Endothelial cell of umbilical vein (primary cell): ENCODE data around the gene COBLL1. TPM values are rescaled to one million over a fixed set of nuclear protein-coding genes. Genes with fewer than 3 reads are reported as not detected.

Experiments
- BruUV-seq: library from RNA; stranded (reverse); fragments of 400-500 nt; replicated peaks from 2 replicates; lab custom pipeline; 2021; lab: Mats Ljungman, UMichigan
- CTCF ChIA-PET: fragments of 300-600, 350-600 bp; sonication (Branson Sonifier 250); formaldehyde crosslinking; loops from one replicate; lab custom pipeline; 2021; ENCODE audit warnings: antibody characterized with exemption, inconsistent platforms; lab: Charles Lee
- POLR2A ChIA-PET: fragments of 300-600, 350-600 bp; sonication (Branson Sonifier 250); formaldehyde crosslinking; loops from one replicate; lab custom pipeline; 2021; ENCODE audit warnings: antibody characterized with exemption, inconsistent platforms; lab: Charles Lee
- DNase-seq: peaks from one replicate; pipeline ENCODE4 v3.0.0-alpha.2; 2011; ENCODE audit warnings: low read depth, low spot score
- FAIRE-seq: peaks from 2 replicates; lab custom pipeline; 2011; peaks lifted over from hg19 to GRCh38; lab: Jason Lieb, UNC
- H2AFZ ChIP-seq: 2 replicates; pipeline ENCODE4 v1.6.0; 2012; ENCODE audit warnings: low read depth, low read length, control low read depth, inconsistent platforms
- H3K27ac ChIP-seq: 2 replicates; pipeline ENCODE4 v1.5.1; 2011; ENCODE audit warnings: low read depth, mild to moderate bottlenecking, control low read depth, low read length, moderate library complexity; ENCODE audit not compliant: insufficient read depth
- H3K27me3 ChIP-seq, 2 experiments: 2 replicates each; pipeline versions ENCODE4 v1.6.0 to v1.6.1; 2011; ENCODE audit warnings: low read length in 2 of 2, mixed read lengths in 1 of 2; ENCODE audit not compliant: control insufficient read depth in 2 of 2, insufficient read depth in 2 of 2
- H3K36me3 ChIP-seq, 2 experiments: 2 replicates in 1 of 2; 3 replicates in 1 of 2; pipeline ENCODE4 v1.5.1; 2011; ENCODE audit warnings: low read length in 2 of 2, mild to moderate bottlenecking in 1 of 2, moderate library complexity in 1 of 2; ENCODE audit not compliant: control insufficient read depth in 2 of 2, insufficient read depth in 2 of 2; ENCODE audit errors: extremely low read depth in 1 of 2
- H3K4me1 ChIP-seq: 3 replicates; pipeline ENCODE4 v1.5.1; 2011; ENCODE audit warnings: mild to moderate bottlenecking, low read length; ENCODE audit not compliant: control insufficient read depth, insufficient read depth; ENCODE audit errors: extremely low read depth
- H3K4me2 ChIP-seq: 2 replicates; pipeline ENCODE4 v1.6.1; 2011; ENCODE audit warnings: low read length, control low read depth, mixed read lengths; ENCODE audit not compliant: insufficient read depth
- H3K4me3 ChIP-seq, 3 experiments: fragments of 200-600 bp in 1 of 3; sonication (generic), shearing (Covaris generic) in 1 of 3; replicated peaks in 1 of 3; 2 replicates each; pipeline ENCODE4 v1.5.1; 2011 to 2016; ENCODE audit warnings: control low read depth in 3 of 3, low read length in 3 of 3, mild to moderate bottlenecking in 2 of 3, inconsistent platforms in 1 of 3, low read depth in 1 of 3, moderate library complexity in 1 of 3; ENCODE audit not compliant: insufficient read depth in 1 of 3
- H3K79me2 ChIP-seq: 2 replicates; pipeline ENCODE4 v1.6.0; 2012; ENCODE audit warnings: low read length, inconsistent platforms; ENCODE audit not compliant: control insufficient read depth, insufficient read depth
- H3K9ac ChIP-seq: replicated peaks from 2 replicates; pipeline ENCODE3; 2011; ENCODE audit warnings: low read length, control low read depth; ENCODE audit not compliant: insufficient read depth; ENCODE audit errors: extremely low read depth
- H3K9me1 ChIP-seq: replicated peaks from 3 replicates; pipeline ENCODE4 v1.6.0; 2011; ENCODE audit warnings: mild to moderate bottlenecking, low read length; ENCODE audit not compliant: control insufficient read depth, insufficient read depth; ENCODE audit errors: extremely low read depth
- H3K9me3 ChIP-seq: replicated peaks from 2 replicates; pipeline ENCODE4 v1.5.1; 2012; ENCODE audit warnings: low read length, inconsistent platforms; ENCODE audit not compliant: control insufficient read depth, insufficient read depth
- H4K20me1 ChIP-seq: replicated peaks from 2 replicates; pipeline ENCODE3; 2011; ENCODE audit warnings: mild to moderate bottlenecking, low read length; ENCODE audit not compliant: control insufficient read depth, insufficient read depth; ENCODE audit errors: extremely low read depth
- CTCF ChIP-seq, 2 donors: IDR thresholded peaks; 1 replicate in 1 of 2; 2 replicates in 1 of 2; pipeline ENCODE4 v1.5.1; 2011; ENCODE audit warnings: low read length in 2 of 2, mild to moderate bottlenecking in 2 of 2, moderate library complexity in 2 of 2, control low read depth in 1 of 2, inconsistent platforms in 1 of 2, low read depth in 1 of 2; ENCODE audit not compliant: insufficient read depth in 1 of 2; ENCODE audit errors: extremely low read depth in 1 of 2
- EZH2 ChIP-seq: IDR thresholded peaks from 2 replicates; pipeline ENCODE4 v1.6.1; 2012; ENCODE audit warnings: borderline replicate concordance, low read depth, mild to moderate bottlenecking, moderate library complexity, low read length, inconsistent platforms; ENCODE audit not compliant: severe bottlenecking
- FOS ChIP-seq: IDR thresholded peaks from 2 replicates; pipeline ENCODE4 v1.6.1; 2011; ENCODE audit warnings: mild to moderate bottlenecking, low read length, moderate library complexity, borderline replicate concordance; ENCODE audit not compliant: insufficient read depth
- GATA2 ChIP-seq: IDR thresholded peaks from 2 replicates; pipeline ENCODE4 v1.7.0; 2011; ENCODE audit warnings: low read depth, mild to moderate bottlenecking, moderate library complexity, mixed read lengths, low read length; ENCODE audit not compliant: insufficient read length, insufficient read depth
- JUN ChIP-seq: IDR thresholded peaks from 2 replicates; pipeline ENCODE4 v1.6.1; 2011; ENCODE audit warnings: borderline replicate concordance, low read depth; ENCODE audit not compliant: insufficient read length, insufficient read depth
- MAX ChIP-seq: IDR thresholded peaks from 2 replicates; pipeline ENCODE4 v1.6.1; 2011; ENCODE audit not compliant: insufficient read depth, insufficient read length
- MYC ChIP-seq: IDR thresholded peaks from one replicate; pipeline ENCODE4 v1.6.1; 2011; ENCODE audit warnings: mild to moderate bottlenecking, low read depth, low read length
- POLR2A ChIP-seq: IDR thresholded peaks from 2 replicates; pipeline ENCODE4 v1.6.1; 2012; ENCODE audit warnings: low read depth, mild to moderate bottlenecking, control low read depth, low read length
- POLR2AphosphoS5 ChIP-seq: IDR thresholded peaks from 2 replicates; pipeline ENCODE4 v1.6.1; 2012; ENCODE audit warnings: low read depth, mild to moderate bottlenecking, control low read depth, low read length, moderate library complexity; ENCODE audit not compliant: insufficient read depth
- dilution Hi-C: fragments of 300-500 bp; cut with MboI; formaldehyde crosslinking; loops from one replicate; pipeline ENCODE4 v1.15.0; 2019; ENCODE audit warnings: low sequenced_read_pairs; ENCODE audit not compliant: extremely low pct_ligation_motif_present
- intact Hi-C: fragments of 100-400 bp; cut with micrococcal nuclease; formaldehyde crosslinking; loops from one replicate; pipeline ENCODE4 v1.10.0; 2022
- polyA plus RNA-seq, 4 experiments: library from polyadenylated mRNA; depleted of rRNA in 3 of 4; stranded (reverse) in 3 of 4; unstranded in 1 of 4; fragments of >200 nt; gene quantifications; 2 replicates each; pipeline versions ENCODE4 v1.2.1 to v1.2.3, GENCODE V29; 2011 to 2012; ENCODE audit warnings: missing spikeins in 1 of 4
- total RNA-seq: library from RNA; stranded (reverse); gene quantifications from 2 replicates; pipeline ENCODE4 v1.2.3, GENCODE V29; 2021

Gene COBLL1
- total and polyA plus RNA-seq, 2 donors (not counting 3 experiments of a cell fraction or from before 2014, with no cell fraction given) = 9.1 to 38.4 TPM

GRCh38 chr2:164877169-164877568 is 35.5 kb upstream of the COBLL1 start:
- Histone ChIP-seq H3K9me3 (no peaks in the 10 kb centered on the region), H3K27me3 (no peaks in the 10 kb centered on the region), H3K4me3 (no peak overlapping the region), H3K4me1 (no peaks in the 10 kb centered on the region), H3K9ac (no peak overlapping the region), H3K79me2 (no peaks in the 10 kb centered on the region), H3K36me3 (no peaks in the 10 kb centered on the region), H3K4me2 (no peak overlapping the region), H3K27ac (no peak overlapping the region), H3K9me1 (no peaks in the 10 kb centered on the region), H2AFZ (no peak overlapping the region), H4K20me1 (no peaks in the 10 kb centered on the region)
- no TSS peak for BruUV-seq
- POLR2A ChIA-PET = no interaction called here
- CTCF ChIA-PET = interaction anchor here (1.1 to 1.2 kb wide), 2 partner anchors 19 to 35 kb away, joined by 3 read pairs; partner anchors contain the start of gene COBLL1
- dilution Hi-C loops (no loop called here), intact Hi-C loops (no loop called here)
- DNase-seq (no peak), FAIRE-seq (no peak)
- TF ChIP-seq POLR2AphosphoS5 (no peak), MYC (no peak), CTCF (IDR thresholded peaks at IDR 0.05; ENCODE audit: extremely low read depth in 1 of 2, insufficient read depth in 1 of 2, low read depth in 1 of 2, low read length in 2 of 2) (no peak), FOS (no peak), EZH2 (no peak), POLR2A (no peak), GATA2 (no peak), MAX (no peak), JUN (no peak)
